Endothelial cell of umbilical vein (primary cell): Measurements from ENCODE around the gene YIPF2.

Experiments
- CTCF ChIP-seq, 2 donors: IDR thresholded peaks; 1 replicate in 1 of 2; 2 replicates in 1 of 2; pipeline ENCODE4 v1.5.1; 2011; ENCODE audit warnings: low read length in 2 of 2, mild to moderate bottlenecking in 2 of 2, moderate library complexity in 2 of 2, control low read depth in 1 of 2, inconsistent platforms in 1 of 2, low read depth in 1 of 2; ENCODE audit not compliant: insufficient read depth in 1 of 2; ENCODE audit errors: extremely low read depth in 1 of 2
- EZH2 ChIP-seq: IDR thresholded peaks from 2 replicates; pipeline ENCODE4 v1.6.1; 2012; ENCODE audit warnings: borderline replicate concordance, low read depth, mild to moderate bottlenecking, moderate library complexity, low read length, inconsistent platforms; ENCODE audit not compliant: severe bottlenecking
- MAX ChIP-seq: IDR thresholded peaks from 2 replicates; pipeline ENCODE4 v1.6.1; 2011; ENCODE audit not compliant: insufficient read depth, insufficient read length
- POLR2A ChIP-seq: IDR thresholded peaks from 2 replicates; pipeline ENCODE4 v1.6.1; 2012; ENCODE audit warnings: low read depth, mild to moderate bottlenecking, control low read depth, low read length

- TF ChIP-seq POLR2A (no peak), CTCF (IDR thresholded peaks at IDR 0.05; ENCODE audit: extremely low read depth in 1 of 2, insufficient read depth in 1 of 2, low read depth in 1 of 2, low read length in 2 of 2) (no peak), EZH2 (no peak), MAX (no peak)
Observed at GRCh38 chr19:10924597-10924996, 3.8 kb downstream of the YIPF2 start.
